HepG2 (cell line): ENCODE data around the gene NCAPD2. TPM values are rescaled to one million over a fixed set of nuclear protein-coding genes. Genes with fewer than 3 reads are reported as not detected.
A peak's percentile ranks its signal among the peaks of the same experiment; 100 is the strongest.

Source experiments
- CBX2 ChIP-seq, 2 experiments: fragments of 200-600 bp in 1 of 2; sonication (generic); formaldehyde crosslinking in 1 of 2; IDR thresholded peaks; 2 replicates each; pipeline versions ENCODE4 v1.7.0 to v1.8.1; 2018 to 2022; ENCODE audit warnings: low read depth in 2 of 2, low read length in 1 of 2, mild to moderate bottlenecking in 1 of 2, missing genetic modification reagents in 1 of 2
- HNRNPLL ChIP-seq: fragments of 200-400 bp; formaldehyde crosslinking; IDR thresholded peaks from 2 replicates; pipeline ENCODE4 v1.6.1; 2017; ENCODE audit warnings: mild to moderate bottlenecking, low read depth, low read length; ENCODE audit not compliant: poor library complexity, severe bottlenecking
- MBD4 ChIP-seq: IDR thresholded peaks from 2 replicates; pipeline ENCODE4 v1.6.1; 2012; ENCODE audit warnings: low read length, inconsistent platforms, borderline replicate concordance
- NCOA1 ChIP-seq: sonication (generic); formaldehyde crosslinking; IDR thresholded peaks from 2 replicates; pipeline ENCODE4 v1.9.0; 2021; ENCODE audit warnings: missing genetic modification reagents
- PAXIP1 ChIP-seq: sonication (generic); formaldehyde crosslinking; conservative IDR thresholded peaks from 2 replicates; pipeline ENCODE4 v1.4.0; 2020; ENCODE audit warnings: mild to moderate bottlenecking, missing genetic modification reagents, moderate library complexity
- POLR2AphosphoS5 ChIP-seq: IDR thresholded peaks from 2 replicates; pipeline ENCODE4 v1.6.1; 2012; ENCODE audit warnings: low read depth, low read length
- PRPF4 ChIP-seq: fragments of 200-400 bp; formaldehyde crosslinking; IDR thresholded peaks from 2 replicates; pipeline ENCODE4 v1.6.1; 2016; ENCODE audit warnings: low read length, low read depth; ENCODE audit not compliant: poor library complexity, severe bottlenecking
- RARG ChIP-seq: sonication (generic); formaldehyde crosslinking; IDR thresholded peaks from 2 replicates; pipeline ENCODE4 v1.4.0; 2020; ENCODE audit warnings: low read depth, mild to moderate bottlenecking, missing genetic modification reagents
- SALL1 ChIP-seq: sonication (generic); formaldehyde crosslinking; IDR thresholded peaks from 2 replicates; pipeline ENCODE4 v1.8.0; 2022; ENCODE audit warnings: mild to moderate bottlenecking, missing genetic modification reagents
- SAP130 ChIP-seq: IDR thresholded peaks from 2 replicates; pipeline ENCODE4 v1.6.1; 2016; ENCODE audit warnings: low read depth
- SATB2 ChIP-seq: sonication (generic); formaldehyde crosslinking; IDR thresholded peaks from 2 replicates; pipeline ENCODE4 v1.5.0; 2020; ENCODE audit warnings: missing genetic modification reagents
- SIN3B ChIP-seq: fragments of 150-350 bp; IDR thresholded peaks from 2 replicates; pipeline ENCODE4 v1.6.1; 2014; ENCODE audit warnings: low read length
- SRF ChIP-seq: IDR thresholded peaks from 2 replicates; pipeline ENCODE4 v1.6.1; 2011; ENCODE audit warnings: mild to moderate bottlenecking, low read depth, low read length, moderate library complexity
- TCF7 ChIP-seq: sonication (generic); IDR thresholded peaks from 2 replicates; pipeline ENCODE4 v1.6.1; 2016; ENCODE audit warnings: antibody characterized with exemption, low read depth
- ZBTB4 ChIP-seq: sonication (generic); formaldehyde crosslinking; IDR thresholded peaks from 2 replicates; pipeline ENCODE4 v1.4.0; 2020; ENCODE audit warnings: missing genetic modification reagents, mild to moderate bottlenecking, borderline replicate concordance
- ZNF20 ChIP-seq: sonication (generic); formaldehyde crosslinking; IDR thresholded peaks from 2 replicates; pipeline ENCODE4 v1.4.0; 2020; ENCODE audit warnings: mild to moderate bottlenecking, moderate library complexity, missing genetic modification reagents
- ZNF235 ChIP-seq: sonication (generic); formaldehyde crosslinking; IDR thresholded peaks from 2 replicates; pipeline ENCODE4 v1.8.1; 2023; ENCODE audit warnings: mild to moderate bottlenecking, missing genetic modification reagents, borderline replicate concordance
- ZNF335 ChIP-seq: sonication (generic); formaldehyde crosslinking; IDR thresholded peaks from 2 replicates; pipeline ENCODE4 v1.4.0; 2020; ENCODE audit warnings: missing genetic modification reagents
- ZNF512 ChIP-seq: sonication (generic); formaldehyde crosslinking; IDR thresholded peaks from 2 replicates; pipeline ENCODE4 v1.4.0; 2020; ENCODE audit warnings: mild to moderate bottlenecking, missing genetic modification reagents
- ZNF615 ChIP-seq: sonication (generic); formaldehyde crosslinking; IDR thresholded peaks from 2 replicates; pipeline ENCODE4 v1.5.0; 2020; ENCODE audit warnings: mild to moderate bottlenecking, missing genetic modification reagents, borderline replicate concordance
- ZNF644 ChIP-seq: IDR thresholded peaks from 2 replicates; pipeline ENCODE4 v1.6.1; 2016; ENCODE audit warnings: low read depth
- ZNF879 ChIP-seq: sonication (generic); formaldehyde crosslinking; IDR thresholded peaks from 2 replicates; pipeline ENCODE4 v1.8.1; 2023; ENCODE audit warnings: missing genetic modification reagents
- ZNF883 ChIP-seq: sonication (generic); formaldehyde crosslinking; IDR thresholded peaks from 2 replicates; pipeline ENCODE4 v1.5.1; 2020; ENCODE audit warnings: mild to moderate bottlenecking, missing genetic modification reagents; ENCODE audit errors: not compliant biosample characterization
- polyA plus RNA-seq, 8 experiments: library from polyadenylated mRNA; depleted of rRNA in 3 of 8; stranded (reverse) in 7 of 8; unstranded in 1 of 8; fragments of >200 nt; fragmentation: Illumina TruSeq in 4 of 8; extraction: Trizol in 4 of 8; gene quantifications; 2 replicates each; pipeline versions ENCODE4 v1.2.1 to v1.2.3, GENCODE V29; 2011 to 2016; ENCODE audit warnings: low read depth in 4 of 8, missing spikeins in 1 of 8, mixed read lengths in 1 of 8; ENCODE audit not compliant: insufficient read depth in 1 of 8
- total RNA-seq, 5 experiments: library from RNA; depleted of rRNA; stranded (reverse); fragments of >200 nt; fragmentation: Illumina TruSeq; extraction: Trizol; gene quantifications; 2 replicates each; pipeline ENCODE4 v1.2.3, GENCODE V29; 2016; ENCODE audit warnings: low read depth in 1 of 5

NCAPD2 gene
- total and polyA plus RNA-seq, 2 of the 13 experiments (the other 11 are each of a cell fraction or from before 2014, with no cell fraction given), result 51.1 to 65.6 TPM

- TF ChIP-seq PAXIP1, result no peak
- no peak for TF ChIP-seq ZNF20 (CRISPR knock-in tag)
- 0 out of 2 replicates have a peak, but pooled peaks have one; percentile 52 for TF ChIP-seq ZBTB4 (CRISPR knock-in tag)
- TF ChIP-seq HNRNPLL, result no peak
- no peak for TF ChIP-seq SATB2 (CRISPR knock-in tag)
- no peak for TF ChIP-seq MBD4
- no peak for TF ChIP-seq PRPF4
- TF ChIP-seq SRF, result no peak
- no peak for TF ChIP-seq ZNF335 (CRISPR knock-in tag)
- TF ChIP-seq ZNF615 (CRISPR knock-in tag), result no peak
- TF ChIP-seq RARG (CRISPR knock-in tag), result no peak
- TF ChIP-seq TCF7, result no peak
- TF ChIP-seq ZNF644, result no peak
- no peak for TF ChIP-seq ZNF883 (CRISPR knock-in tag)
- TF ChIP-seq ZNF235 (CRISPR knock-in tag), result no peak
- no peak for TF ChIP-seq ZNF512 (CRISPR knock-in tag)
- no peak for TF ChIP-seq ZNF879 (CRISPR knock-in tag)
- TF ChIP-seq POLR2AphosphoS5, result 0 out of 2 replicates have a peak, but pooled peaks have one; percentile 17
- peak; percentile 46; the same call in 1 of the 2 replicates for TF ChIP-seq SAP130 (CRISPR knock-in tag)
- no peak for TF ChIP-seq SIN3B
- TF ChIP-seq CBX2 (IDR thresholded peaks at IDR 0.05; ENCODE audit: low read depth, low read length), result no peak
- no peak for TF ChIP-seq CBX2 (CRISPR knock-in tag; IDR thresholded peaks at IDR 0.05; ENCODE audit: low read depth)
- TF ChIP-seq SALL1 (CRISPR knock-in tag), result peak; percentile 15; the same call in 1 of the 2 replicates
- TF ChIP-seq NCOA1 (CRISPR knock-in tag), result no peak
Observed at GRCh38 chr12:6570264-6570887, 76.5 kb downstream of the NCAPD2 start (continued).
